Esophagus squamous epithelium (tissue), 4 donors: ENCODE results near the gene KLF16.

Experiments
- CTCF ChIP-seq, 6 experiments: fragments of 450-650 bp in 4 of 6; fragments of 200-600 bp in 2 of 6; sonication (generic) in 2 of 6; IDR thresholded peaks; one replicate each; pipeline ENCODE4 v1.5.1; 2016 to 2019; ENCODE audit warnings: antibody characterized with exemption in 6 of 6, mild to moderate bottlenecking in 4 of 6, moderate library complexity in 4 of 6
- POLR2A ChIP-seq, 4 donors: fragments of 450-650 bp; IDR thresholded peaks; one replicate each; pipeline ENCODE4 v1.6.1; 2017; ENCODE audit warnings: antibody characterized with exemption in 4 of 4, mild to moderate bottlenecking in 4 of 4, moderate library complexity in 3 of 4

- TF ChIP-seq POLR2A (IDR thresholded peaks at IDR 0.05) (no peak), CTCF (IDR thresholded peaks at IDR 0.05) (no peak)
Observed at GRCh38 chr19:1827566-1828278, 35.7 kb downstream of the KLF16 start.
